ENCODE results near the gene SSH2. TPM values are rescaled to one million over a fixed set of nuclear protein-coding genes. Genes with fewer than 3 reads are reported as not detected.
A peak's percentile ranks its signal among the peaks of the same experiment; 100 is the strongest.

SSH2 gene
- total and polyA plus RNA-seq, 9 of the 15 experiments (the other 6 are each of a cell fraction or from before 2014, with no cell fraction given) = 3.9 to 16.1 (median 10.2) TPM

GRCh38 chr17:29710891-29711418 is 219.1 kb downstream of the SSH2 start (continued):
- TF ChIP-seq ZNF592 (IDR thresholded peaks at IDR 0.05) (peak; percentile 80), NCOR1 (IDR thresholded peaks at IDR 0.05) (peak; percentile 76), AFF1 (IDR thresholded peaks at IDR 0.05; ENCODE audit: low read depth in 1 of 2, partially characterized antibody in 2 of 2) (peak in 1 of 2 experiments; percentile 53), RBM22 (IDR thresholded peaks at IDR 0.05; ENCODE audit: low read depth, low read length, poor library complexity, severe bottlenecking) (no peak), BHLHE40 (IDR thresholded peaks at IDR 0.05; ENCODE audit: low read length) (peak; percentile 56; the same call in 1 of the 2 replicates), ARID1B (IDR thresholded peaks at IDR 0.05) (peak; percentile 94), ZNF639 (CRISPR knock-in tag; conservative IDR thresholded peaks at IDR 0.05 in 1 of 2, IDR thresholded peaks at IDR 0.05 in 1 of 2) (peak in 1 of 2 experiments; percentile 42; a peak in 1 of 4 replicates), SMARCE1 (IDR thresholded peaks at IDR 0.05) (peak; percentile 96), MEF2D (tag; conservative IDR thresholded peaks at IDR 0.05; ENCODE audit: low read depth) (peak; percentile 61; the same call in 1 of the 2 replicates), ZNF41 (CRISPR knock-in tag; conservative IDR thresholded peaks at IDR 0.05) (0 out of 2 replicates have a peak, but pooled peaks have one; percentile 34), MITF (IDR thresholded peaks at IDR 0.05) (peak; percentile 69), ZNF589 (CRISPR knock-in tag; IDR thresholded peaks at IDR 0.05; ENCODE audit: low read depth) (peak; percentile 62; the same call in 1 of the 2 replicates), ATF3 (IDR thresholded peaks at IDR 0.05) (peak; percentile 79), ATF3 (CRISPR knock-in tag; conservative IDR thresholded peaks at IDR 0.05) (no peak), L3MBTL2 (IDR thresholded peaks at IDR 0.05) (peak; percentile 77)
